Measurements from ENCODE around the gene PTPN9.
"Not testable (repeated sequence)": the region's sequence is repeated elsewhere in the genome, so short reads cannot be mapped to it uniquely, and the experiment has no call there.

- TF ChIP-seq CTCF (conservative IDR thresholded peaks at IDR 0.05); ZFX (IDR thresholded peaks at IDR 0.05): not testable (repeated sequence)
Observed at GRCh38 chr15:75480463-75480862, 98.7 kb downstream of the PTPN9 start.
